Heart left ventricle (tissue), 16 donors: ENCODE data around the gene KRT1. TPM values are rescaled to one million over a fixed set of nuclear protein-coding genes. Genes with fewer than 3 reads are reported as not detected.

Experiments used
- ATAC-seq, 4 donors: fragments of 200-7000 bp; cut with Tn5 transposase; one replicate each; pipeline ENCODE4 v1.9.1; 2020 to 2022; ENCODE audit warnings: moderate library complexity in 4 of 4, mild to moderate bottlenecking in 3 of 4, moderate number of reproducible peaks in 1 of 4
- DNase-seq, 5 donors: peaks; one replicate each; pipeline ENCODE4 v3.0.0-alpha.2; 2020
- H3K27ac ChIP-seq, 12 donors: fragments of 200-600 bp; sonication (generic) in 4 of 12; one replicate each; pipeline versions ENCODE4 v1.5.0 to v1.8.0; 2016 to 2022; ENCODE audit warnings: mild to moderate bottlenecking in 2 of 12
- H3K27me3 ChIP-seq, 9 donors: fragments of 200-600 bp; sonication (generic) in 2 of 9; one replicate each; pipeline versions ENCODE4 v1.5.1 to v1.8.0; 2016 to 2022; ENCODE audit warnings: mild to moderate bottlenecking in 3 of 9
- H3K36me3 ChIP-seq, 9 donors: fragments of 200-600 bp; sonication (generic) in 2 of 9; one replicate each; pipeline versions ENCODE4 v1.5.0 to v1.8.0; 2018 to 2022; ENCODE audit warnings: mild to moderate bottlenecking in 2 of 9
- H3K4me1 ChIP-seq, 12 donors: fragments of 200-600 bp; sonication (generic) in 4 of 12; one replicate each; pipeline versions ENCODE4 v1.5.0 to v1.8.0; 2016 to 2022; ENCODE audit warnings: mild to moderate bottlenecking in 3 of 12
- H3K4me3 ChIP-seq, 12 donors: fragments of 200-600 bp; sonication (generic) in 4 of 12; one replicate each; pipeline versions ENCODE4 v1.5.0 to v1.8.0; 2017 to 2022; ENCODE audit warnings: mild to moderate bottlenecking in 9 of 12, moderate library complexity in 4 of 12
- H3K9me3 ChIP-seq, 12 donors: fragments of 200-600 bp; sonication (generic) in 4 of 12; one replicate each; pipeline versions ENCODE4 v1.5.0 to v1.8.0; 2016 to 2022; ENCODE audit warnings: mild to moderate bottlenecking in 1 of 12
- POLR2A ChIP-seq, 2 donors: fragments of 450-650 bp; IDR thresholded peaks; one replicate each; pipeline ENCODE4 v1.6.1; 2017; ENCODE audit warnings: antibody characterized with exemption in 2 of 2, mild to moderate bottlenecking in 2 of 2, moderate library complexity in 2 of 2
- WGBS, 4 donors: extraction: QIAGEN DNeasy Blood & Tissue Kit in 2 of 4; methylation state at CpG; one replicate each; pipeline versions ENCODE4 v1.1.5 to v1.1.7; 2013 to 2018; 5-methylcytosine and 5-hydroxymethylcytosine counted together
- intact Hi-C, 10 donors: fragments of 100-400 bp; cut with DNase I; formaldehyde crosslinking; loops; one replicate each; pipeline versions ENCODE4 v1.11.1 to v1.14.2; 2022
- polyA plus RNA-seq, 2 donors: library from polyadenylated mRNA; stranded (reverse); fragments of 200-250 nt; gene quantifications; one replicate each; pipeline ENCODE4 v1.2.3, GENCODE V29; 2013
- total RNA-seq, 9 donors: library from RNA; depleted of rRNA in 2 of 9; stranded (reverse); fragments of >200 nt in 2 of 9; fragmentation: NEBNext Ultra II Directional in 3 of 9; extraction: Animal tissue kit (Norgen Biotek cat#: 25700) in 3 of 9; gene quantifications; one replicate each; pipeline versions ENCODE4 v1.1.0 to v1.2.4, GENCODE V29; 2016 to 2023
- TF ChIP-seq, protein P1 (sequence below), 12 donors: fragments of 200-600 bp; sonication (generic) in 4 of 12; IDR thresholded peaks; one replicate each; pipeline versions ENCODE4 v1.5.0 to v1.8.0; 2018 to 2022; ENCODE audit warnings: antibody characterized with exemption in 12 of 12, mild to moderate bottlenecking in 5 of 12
- donor health status: ischemic (EF 13 %, LVEDD 7.1; RV severe dilation, severe dysfunction).
- donor health status: healthy with polysubstance abuse.
- donor health status: DM: no; HTN: yes; CAD: no.
- donor health status: DM: no; HTN: no; CAD: no.
- donor health status: ischemic (EF 25% LVEDD 6.9; RV normal size, moderate dysfunction).
- donor health status: ischemic (EF 25% LVEDD 5.7; RV mildly dilated, moderate dysfunction).
- donor health status: healthy.
- donor health status: DM: yes; HTN: yes; CAD: no.
- donor health status: ischemic (EF 35%, LVEDD 5.7; RV mildly dilated, moderate dysfunction).
- donor health status: nonischemic (EF 11% LVEDD 7.7; RV severe dilation, severe dysfunction).
- donor health status: DM: yes; HTN: yes; CAD: no.
- donor health status: PGD.
- donor health status: ischemic (EF 29% LVEDD 5.4; RV normal size, mild dysfunction).
- donor health status: nonischemic (EF 23%, LVEDD 6.1; RV moderate dilation, normal function).

KRT1 gene
- total and polyA plus RNA-seq, 11 donors = 0.35 TPM; not detected in 10

- intact Hi-C loops = no loop called here
- Histone ChIP-seq H3K36me3 (no peaks in the 10 kb centered on the region), H3K27me3 (peaks cover 0 to 15% (median 0%) of the 10 kb centered on the region in 9 donors), H3K9me3 (no peaks in the 10 kb centered on the region), H3K27ac (no peak overlapping the region), H3K4me1 (peaks cover 0 to 21% (median 0%) of the 10 kb centered on the region in 12 donors), H3K4me3 (no peak overlapping the region)
- 80 to 93% (median 91%) methylated on average over 6 of the region's 6 CpGs for WGBS, 4 donors
- TF ChIP-seq, protein P1, sequence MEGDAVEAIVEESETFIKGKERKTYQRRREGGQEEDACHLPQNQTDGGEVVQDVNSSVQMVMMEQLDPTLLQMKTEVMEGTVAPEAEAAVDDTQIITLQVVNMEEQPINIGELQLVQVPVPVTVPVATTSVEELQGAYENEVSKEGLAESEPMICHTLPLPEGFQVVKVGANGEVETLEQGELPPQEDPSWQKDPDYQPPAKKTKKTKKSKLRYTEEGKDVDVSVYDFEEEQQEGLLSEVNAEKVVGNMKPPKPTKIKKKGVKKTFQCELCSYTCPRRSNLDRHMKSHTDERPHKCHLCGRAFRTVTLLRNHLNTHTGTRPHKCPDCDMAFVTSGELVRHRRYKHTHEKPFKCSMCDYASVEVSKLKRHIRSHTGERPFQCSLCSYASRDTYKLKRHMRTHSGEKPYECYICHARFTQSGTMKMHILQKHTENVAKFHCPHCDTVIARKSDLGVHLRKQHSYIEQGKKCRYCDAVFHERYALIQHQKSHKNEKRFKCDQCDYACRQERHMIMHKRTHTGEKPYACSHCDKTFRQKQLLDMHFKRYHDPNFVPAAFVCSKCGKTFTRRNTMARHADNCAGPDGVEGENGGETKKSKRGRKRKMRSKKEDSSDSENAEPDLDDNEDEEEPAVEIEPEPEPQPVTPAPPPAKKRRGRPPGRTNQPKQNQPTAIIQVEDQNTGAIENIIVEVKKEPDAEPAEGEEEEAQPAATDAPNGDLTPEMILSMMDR (IDR thresholded peaks at IDR 0.05) = no peak
- TF ChIP-seq POLR2A (IDR thresholded peaks at IDR 0.05) = no peak
- DNase-seq = no peak
- ATAC-seq = peak in 1 of 4 donors; percentile 48
Observed at GRCh38 chr12:52657250-52657902, 22.8 kb downstream of the KRT1 start.

DNA sequence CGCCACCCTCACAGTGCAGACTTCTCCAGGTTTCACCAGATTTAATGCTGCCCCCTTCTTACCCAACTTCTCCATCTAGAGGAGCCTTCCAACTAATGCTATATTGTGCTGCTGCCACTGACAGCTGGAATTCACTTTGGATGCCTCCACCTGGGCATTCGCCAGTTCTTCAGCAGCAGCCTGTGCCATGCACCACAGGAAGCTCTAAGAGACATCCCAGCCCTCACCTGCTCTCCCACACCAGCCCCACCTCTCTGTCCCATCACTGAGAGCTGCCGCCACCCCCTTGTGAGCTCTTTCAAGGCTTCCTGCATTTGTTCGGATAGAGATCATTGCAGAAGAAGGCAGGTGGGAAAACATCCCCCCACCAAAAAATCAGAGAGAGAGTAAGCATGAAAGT lies 23.6 kb downstream of the KRT1 start:
- Histone ChIP-seq H3K36me3 (no peaks in the 10 kb centered on the region), H3K27me3 (peaks cover 0 to 15% (median 0%) of the 10 kb centered on the region in 9 donors), H3K4me1 (peaks cover 0 to 15% (median 0%) of the 10 kb centered on the region in 12 donors), H3K9me3 (no peaks in the 10 kb centered on the region), H3K27ac (no peak overlapping the region), H3K4me3 (no peak overlapping the region)
- DNase-seq (no peak), ATAC-seq (no peak)
- intact Hi-C loops = no loop called here
- TF ChIP-seq, protein P1 (IDR thresholded peaks at IDR 0.05) = no peak
- TF ChIP-seq POLR2A (IDR thresholded peaks at IDR 0.05) = no peak
- 75 to 86% (median 80%) methylated on average over 4 of the region's 4 CpGs for WGBS, 4 donors

DNA sequence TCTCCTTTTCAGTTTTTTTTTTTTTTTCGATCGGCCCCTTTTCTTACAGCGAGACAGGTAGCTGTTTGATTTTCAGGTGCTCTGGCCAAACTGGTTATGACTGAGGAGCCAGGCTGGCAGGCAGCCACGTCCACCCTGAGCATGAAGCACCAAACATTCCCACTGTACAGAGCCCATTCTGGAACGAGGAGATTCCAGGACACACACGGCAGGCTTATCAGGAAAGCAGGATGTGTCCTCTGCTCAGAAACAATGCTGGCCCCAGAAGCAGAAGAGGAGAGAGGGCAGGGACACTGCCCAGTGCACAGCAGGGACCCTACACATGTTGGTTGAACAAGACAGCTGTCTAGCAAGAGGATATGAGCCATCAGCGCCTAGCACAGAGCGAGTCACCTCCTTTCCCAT lies 24.5 kb downstream of the KRT1 start:
- TF ChIP-seq POLR2A (IDR thresholded peaks at IDR 0.05) = no peak
- TF ChIP-seq, protein P1 (IDR thresholded peaks at IDR 0.05) = no peak
- ATAC-seq (peak; percentile 14 to 49 (median 28)), DNase-seq (peak in 1 of 5 donors; percentile 27)
- Histone ChIP-seq H3K9me3 (no peaks in the 10 kb centered on the region), H3K4me3 (no peak overlapping the region), H3K36me3 (no peaks in the 10 kb centered on the region), H3K4me1 (peaks cover 0 to 15% (median 0%) of the 10 kb centered on the region in 12 donors), H3K27ac (no peak overlapping the region), H3K27me3 (peaks cover 0 to 15% (median 0%) of the 10 kb centered on the region in 9 donors)
- intact Hi-C loops = no loop called here
- 40 to 57% (median 46%) methylated on average over 7 to 8 of the region's 8 CpGs for WGBS, 4 donors

DNA sequence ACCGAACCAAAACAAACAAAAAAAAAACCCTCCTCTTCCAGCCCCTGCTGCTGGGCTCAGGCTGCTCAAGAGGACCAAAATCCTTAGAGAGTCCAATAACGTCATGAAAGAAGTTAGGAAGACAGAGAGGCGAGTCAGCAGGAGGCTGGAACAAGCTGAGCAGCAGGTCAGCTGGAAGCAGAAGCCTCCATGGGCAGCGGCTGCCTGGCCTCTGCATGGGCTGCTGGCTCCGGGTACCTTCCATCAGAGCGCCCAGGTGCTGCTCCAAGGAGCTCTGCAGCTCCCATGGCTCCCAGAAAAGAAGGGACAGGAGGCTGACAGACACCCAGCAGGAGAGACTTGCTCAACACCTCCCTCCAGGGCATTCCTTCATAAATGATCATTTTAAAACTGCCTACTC lies 25.0 kb downstream of the KRT1 start:
- H3K9me3 ChIP-seq = no peaks in the 10 kb centered on the region
- 55 to 75% (median 68%) methylated on average over 6 of the region's 6 CpGs for WGBS, 4 donors
- H3K27ac ChIP-seq = no peak overlapping the region

More for the DNA sequence above, 25.0 kb downstream of the KRT1 start:
- intact Hi-C loops = no loop called here
- TF ChIP-seq POLR2A (IDR thresholded peaks at IDR 0.05) = no peak
- TF ChIP-seq, protein P1 (IDR thresholded peaks at IDR 0.05) = no peak
- no peak overlapping the region for H3K4me3 ChIP-seq
- H3K4me1 ChIP-seq = peaks cover 0 to 15% (median 0%) of the 10 kb centered on the region in 12 donors
- H3K36me3 ChIP-seq = no peaks in the 10 kb centered on the region
- no peak for DNase-seq
- no peak for ATAC-seq
- peaks cover 0 to 15% (median 0%) of the 10 kb centered on the region in 9 donors for H3K27me3 ChIP-seq
